Panc1 (cell line): Measurements from ENCODE around the gene CDC42BPA. TPM values are rescaled to one million over a fixed set of nuclear protein-coding genes. Genes with fewer than 3 reads are reported as not detected.

Experiments
- ATAC-seq: fragments of 200-7000 bp; cut with Tn5 transposase; 2 replicates; pipeline ENCODE4 v1.9.1; 2020; ENCODE audit warnings: mild to moderate bottlenecking, moderate library complexity
- BruUV-seq: library from RNA; stranded (reverse); fragments of 400-500 nt; replicated peaks from 2 replicates; lab custom pipeline; 2021; lab: Mats Ljungman, UMichigan
- CTCF ChIA-PET: fragments of 300-600 bp; sonication (Branson Sonifier 250); formaldehyde crosslinking; loops from one replicate; lab custom pipeline; 2022; ENCODE audit warnings: antibody characterized with exemption; lab: Charles Lee
- POLR2A ChIA-PET: fragments of 300-600 bp; sonication (Branson Sonifier 250); formaldehyde crosslinking; loops from one replicate; lab custom pipeline; 2022; ENCODE audit warnings: antibody characterized with exemption; lab: Charles Lee
- DNase-seq: peaks from one replicate; pipeline ENCODE4 v3.0.0-alpha.2; 2010; ENCODE audit warnings: low read depth, low spot score
- H3K27ac ChIP-seq: 2 replicates; pipeline ENCODE4 v1.5.1; 2011; ENCODE audit warnings: mild to moderate bottlenecking, low read length, inconsistent platforms
- H3K27me3 ChIP-seq: fragments of 200-500 bp; sonication (Bioruptor generic); 2 replicates; pipeline ENCODE4 v1.6.0; 2014; ENCODE audit warnings: low read length, inconsistent platforms; ENCODE audit not compliant: control insufficient read depth, insufficient read depth
- H3K36me3 ChIP-seq: fragments of 200-500 bp; sonication (Bioruptor generic); 2 replicates; pipeline ENCODE4 v1.5.1; 2014; ENCODE audit warnings: inconsistent platforms, mild to moderate bottlenecking, low read length, moderate library complexity; ENCODE audit not compliant: control insufficient read depth, insufficient read depth
- H3K4me1 ChIP-seq: 2 replicates; pipeline ENCODE4 v1.5.1; 2011; ENCODE audit warnings: inconsistent platforms, mild to moderate bottlenecking, low read length, moderate library complexity; ENCODE audit not compliant: control insufficient read depth, insufficient read depth
- H3K4me3 ChIP-seq, 2 experiments: 2 replicates each; pipeline ENCODE4 v1.5.1; 2011 to 2012; ENCODE audit warnings: low read depth in 2 of 2, low read length in 2 of 2, mild to moderate bottlenecking in 2 of 2, inconsistent platforms in 1 of 2, moderate library complexity in 1 of 2
- H3K9me3 ChIP-seq: fragments of 200-500 bp; sonication (Bioruptor generic); 2 replicates; pipeline ENCODE4 v1.5.1; 2014; ENCODE audit warnings: low read depth, mild to moderate bottlenecking, inconsistent platforms, low read length, moderate library complexity; ENCODE audit not compliant: control insufficient read depth, insufficient read depth
- CTCF ChIP-seq: fragments of 450-650 bp; IDR thresholded peaks from 2 replicates; pipeline ENCODE4 v1.5.1; 2017; ENCODE audit warnings: mild to moderate bottlenecking
- POLR2AphosphoS5 ChIP-seq: IDR thresholded peaks from 2 replicates; pipeline ENCODE4 v1.6.1; 2012; ENCODE audit warnings: mild to moderate bottlenecking, low read depth, low read length, moderate library complexity
- REST ChIP-seq, 2 experiments: IDR thresholded peaks; 2 replicates each; pipeline ENCODE4 v1.6.1; 2011 to 2012; ENCODE audit warnings: low read depth in 2 of 2, control low read depth in 1 of 2, low read length in 1 of 2, mild to moderate bottlenecking in 1 of 2, moderate library complexity in 1 of 2; ENCODE audit not compliant: insufficient read depth in 1 of 2
- SIN3A ChIP-seq: IDR thresholded peaks from 2 replicates; pipeline ENCODE4 v1.6.1; 2012; ENCODE audit warnings: low read depth, mild to moderate bottlenecking, low read length, moderate library complexity, borderline replicate concordance; ENCODE audit not compliant: insufficient read depth
- TCF7L2 ChIP-seq: IDR thresholded peaks from 2 replicates; pipeline ENCODE4 v1.6.1; 2011; ENCODE audit warnings: mild to moderate bottlenecking, low read depth, low read length, inconsistent platforms
- in situ Hi-C: cut with HindIII; loops from 2 replicates; pipeline ENCODE4 v1.10.0; 2016; ENCODE audit warnings: low sequenced_read_pairs, low pct_unique_long_range_greater_than_20kb
- intact Hi-C: fragments of 100-400 bp; cut with micrococcal nuclease; formaldehyde crosslinking; loops from one replicate; pipeline ENCODE4 v1.10.0; 2022; ENCODE audit not compliant: unreplicated experiment
- total RNA-seq: library from RNA; stranded (reverse); gene quantifications from one replicate; pipeline ENCODE4 v1.2.1, GENCODE V29; 2021; ENCODE audit not compliant: unreplicated experiment

The CDC42BPA gene
- total RNA-seq, 1 experiment from 2014 or later, result 32.8 TPM

- TF ChIP-seq SIN3A (no peak), POLR2AphosphoS5 (no peak), CTCF (no peak), REST (IDR thresholded peaks at IDR 0.05; ENCODE audit: insufficient read depth in 1 of 2, low read depth in 2 of 2, low read length in 1 of 2) (no peak), TCF7L2 (no peak)
- Histone ChIP-seq H3K27me3 (no peaks in the 10 kb centered on the region), H3K9me3 (no peaks in the 10 kb centered on the region; the same call in 1 of the 2 replicates), H3K27ac (no peak overlapping the region), H3K4me1 (no peaks in the 10 kb centered on the region), H3K4me3 (no peak overlapping the region), H3K36me3 (no peaks in the 10 kb centered on the region)
- ATAC-seq (no peak), DNase-seq (no peak)
- BruUV-seq, result no TSS peak
- ChIA-PET POLR2A (no interaction called here), CTCF (no interaction called here)
- intact Hi-C loops, result no loop called here
- in situ Hi-C loops, result no loop called here
Observed at GRCh38 chr1:226960256-226960655, 358.0 kb downstream of the CDC42BPA start.

- ATAC-seq, result no peak
- ChIA-PET POLR2A (no interaction called here), CTCF (no interaction called here)
- Histone ChIP-seq H3K27me3 (no peaks in the 10 kb centered on the region), H3K27ac (no peak overlapping the region), H3K36me3 (no peaks in the 10 kb centered on the region), H3K9me3 (no peaks in the 10 kb centered on the region; the same call in 1 of the 2 replicates), H3K4me1 (no peaks in the 10 kb centered on the region), H3K4me3 (no peak overlapping the region)
- intact Hi-C loops (no loop called here), in situ Hi-C loops (no loop called here)
- no peak for TF ChIP-seq REST (IDR thresholded peaks at IDR 0.05; ENCODE audit: insufficient read depth in 1 of 2, low read depth in 2 of 2, low read length in 1 of 2)
- no peak for TF ChIP-seq POLR2AphosphoS5
- no peak for TF ChIP-seq CTCF
- no peak for TF ChIP-seq TCF7L2
- TF ChIP-seq SIN3A, result no peak
- no peak for DNase-seq
- no TSS peak for BruUV-seq
Observed at GRCh38 chr1:226958300-226958699, 360.0 kb downstream of the CDC42BPA start.
